ENCODE data around the gene FLT1. TPM values are rescaled to one million over a fixed set of nuclear protein-coding genes. Genes with fewer than 3 reads are reported as not detected.

FLT1 gene
- total and polyA plus RNA-seq, 11 donors, result 13.1 to 73.2 (median 41.1) TPM

DNA sequence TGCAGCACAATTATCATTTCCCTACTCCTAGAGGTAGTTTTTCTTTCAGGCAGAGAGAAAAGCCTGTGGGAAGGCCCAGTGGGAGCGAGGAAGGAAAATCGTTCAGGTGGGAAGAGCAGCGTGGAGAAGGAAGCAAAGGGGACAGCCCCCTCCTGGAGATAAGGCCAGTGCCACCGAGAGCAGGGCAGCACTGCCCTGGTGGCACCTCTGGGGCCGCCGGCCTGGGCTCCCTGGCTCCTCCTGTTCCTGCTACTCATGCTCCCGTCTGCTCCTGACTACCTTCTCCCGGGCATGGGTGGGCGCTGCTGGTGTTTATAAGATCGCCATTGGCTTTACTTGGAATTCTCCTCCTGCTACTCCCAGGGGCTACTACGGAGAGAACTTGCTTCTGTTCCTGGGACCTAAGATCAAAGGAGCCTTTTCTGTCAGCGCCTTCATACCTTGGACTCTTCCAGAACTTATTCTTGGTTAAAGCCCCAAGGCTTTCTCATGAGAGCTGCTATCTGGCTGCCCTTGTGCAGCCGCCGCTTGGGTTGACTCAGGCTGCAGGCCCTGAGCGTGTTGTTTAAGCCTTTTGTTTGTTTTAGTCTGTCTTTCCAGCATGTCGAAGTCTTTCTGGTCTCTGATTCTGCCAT, 3.7 kb upstream of the FLT1 start:
- Histone ChIP-seq H3K4me3 (no peak overlapping the region), H3K27ac (no peak overlapping the region), H3K27me3 (peaks cover 0 to 33% (median 18%) of the 10 kb centered on the region in 9 donors), H3K36me3 (no peaks in the 10 kb centered on the region), H3K9me3 (no peaks in the 10 kb centered on the region), H3K4me1 (peaks cover 0 to 28% (median 15%) of the 10 kb centered on the region in 12 donors)
- DNase-seq (no peak), ATAC-seq (no peak)
- TF ChIP-seq POLR2A (IDR thresholded peaks at IDR 0.05) (no peak), CTCF (IDR thresholded peaks at IDR 0.05) (no peak)
- 85 to 91% (median 86%) methylated on average over 15 to 16 of the region's 16 CpGs for WGBS, 4 donors
- intact Hi-C loops (cut with DNase I), result loop anchor here in 7 of 10 donors (5.0 to 10.0 kb wide), 7 partner anchors 34 to 176 kb away; partner anchors contain the start of gene POMP (in 1 of the 7)

GRCh38 chr13:28497143-28497876, 2.4 kb upstream of the FLT1 start:
- intact Hi-C loops (cut with DNase I), result loop anchor here in 7 of 10 donors (5.0 to 10.0 kb wide), 7 partner anchors 35 to 175 kb away; partner anchors contain the start of gene POMP (in 1 of the 7)
- H3K4me1 ChIP-seq, result peaks cover 0 to 31% (median 16%) of the 10 kb centered on the region in 12 donors
- H3K27me3 ChIP-seq, result peaks cover 0 to 46% (median 31%) of the 10 kb centered on the region in 9 donors
- H3K27ac ChIP-seq, result no peak overlapping the region
- no peak for ATAC-seq
- no peak for TF ChIP-seq POLR2A (IDR thresholded peaks at IDR 0.05)
- TF ChIP-seq CTCF (IDR thresholded peaks at IDR 0.05), result no peak
- no peak for DNase-seq
- 56 to 66% (median 58%) methylated on average over 4 of the region's 4 CpGs for WGBS, 4 donors
- H3K4me3 ChIP-seq, result no peak overlapping the region
- H3K36me3 ChIP-seq, result no peaks in the 10 kb centered on the region
- H3K9me3 ChIP-seq, result no peaks in the 10 kb centered on the region

DNA sequence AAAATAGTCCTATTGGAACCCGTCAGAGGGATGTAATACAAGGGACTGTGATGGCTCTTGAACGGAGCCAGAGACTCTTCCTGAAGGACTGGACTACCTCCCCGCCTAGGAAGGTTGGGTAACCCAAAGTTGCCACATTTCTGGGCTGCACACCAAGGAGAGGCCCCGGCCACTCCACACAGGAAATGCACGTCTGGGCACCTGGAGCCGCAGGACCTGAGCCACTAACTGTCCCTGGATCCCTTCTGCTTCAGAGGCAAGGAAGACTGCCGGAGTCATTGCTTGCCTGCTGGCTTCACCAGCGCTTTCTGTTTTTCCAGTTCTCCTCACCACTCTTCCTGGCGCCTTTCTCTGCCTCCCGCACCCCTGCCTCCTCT, 1.2 kb upstream of the FLT1 start:
- Histone ChIP-seq H3K4me3 (peak overlapping the region in 10 of 12 donors; percentile 63 to 90 (median 78)), H3K36me3 (no peaks in the 10 kb centered on the region), H3K27me3 (peaks cover 0 to 57% (median 42%) of the 10 kb centered on the region in 9 donors), H3K9me3 (no peaks in the 10 kb centered on the region), H3K4me1 (peaks cover 0 to 28% (median 14%) of the 10 kb centered on the region in 12 donors), H3K27ac (peak overlapping the region; percentile 50 to 96 (median 92))
- 36 to 41% (median 38%) methylated on average over 10 of the region's 10 CpGs for WGBS, 4 donors
- TF ChIP-seq POLR2A (IDR thresholded peaks at IDR 0.05) (no peak), CTCF (IDR thresholded peaks at IDR 0.05) (no peak)
- ATAC-seq (peak in 1 of 4 donors; percentile 4), DNase-seq (no peak)
- intact Hi-C loops (cut with DNase I), result loop anchor here in 7 of 10 donors (5.0 to 10.0 kb wide), 7 partner anchors 36 to 174 kb away; partner anchors contain the start of gene POMP (in 1 of the 7)

All from heart left ventricle (tissue), 16 donors.